ENCODE measurements around the gene EGFR.

GRCh38 chr7:55252386-55252785 is 233.6 kb downstream of the EGFR start:
- TF ChIP-seq POLR2AphosphoS5 (IDR thresholded peaks at IDR 0.05): no peak
- no peak for TF ChIP-seq CTCF (IDR thresholded peaks at IDR 0.05)
- TF ChIP-seq POLR2A (IDR thresholded peaks at IDR 0.05; ENCODE audit: low read depth): no peak

All from esophagus muscularis mucosa (tissue), 3 donors.